Ovary (tissue), 10 donors: ENCODE measurements around the gene SUCLA2. TPM values are rescaled to one million over a fixed set of nuclear protein-coding genes. Genes with fewer than 3 reads are reported as not detected.

Experiments
- DNase-seq, 5 donors: peaks; one replicate each; pipeline ENCODE4 v3.0.0-alpha.2; 2019 to 2020
- H3K27ac ChIP-seq, 2 donors: fragments of 200-600 bp; one replicate each; pipeline versions ENCODE4 v1.5.1 to v1.8.0; 2019 to 2022
- H3K27me3 ChIP-seq: fragments of 200-600 bp; one replicate; pipeline ENCODE4 v1.8.0; 2022
- H3K36me3 ChIP-seq: fragments of 200-600 bp; sonication (generic); one replicate; pipeline ENCODE4 v1.5.1; 2019
- H3K4me1 ChIP-seq: one replicate; pipeline ENCODE4 v1.8.1; 2013; ENCODE audit warnings: mild to moderate bottlenecking, moderate library complexity; ENCODE audit not compliant: insufficient read depth
- H3K4me3 ChIP-seq: fragments of 200-600 bp; sonication (generic); one replicate; pipeline ENCODE4 v1.5.1; 2017
- H3K9me3 ChIP-seq, 2 donors: fragments of 200-600 bp in 1 of 2; sonication (generic) in 1 of 2; one replicate each; pipeline versions ENCODE4 v1.5.1 to v1.8.1; 2013 to 2019; ENCODE audit warnings: mild to moderate bottlenecking in 1 of 2, moderate library complexity in 1 of 2
- CTCF ChIP-seq, 3 donors: fragments of 450-650 bp in 2 of 3; fragments of 200-600 bp in 1 of 3; IDR thresholded peaks; one replicate each; pipeline versions ENCODE4 v1.5.1 to v1.8.0; 2016 to 2022; ENCODE audit warnings: antibody characterized with exemption in 3 of 3, mild to moderate bottlenecking in 1 of 3
- EP300 ChIP-seq: sonication (generic); formaldehyde crosslinking; IDR thresholded peaks from one replicate; pipeline ENCODE4 v1.6.1; 2017; ENCODE audit warnings: antibody characterized with exemption
- POLR2A ChIP-seq: fragments of 450-650 bp; IDR thresholded peaks from one replicate; pipeline ENCODE4 v1.6.1; 2017; ENCODE audit warnings: antibody characterized with exemption, mild to moderate bottlenecking, moderate library complexity
- WGBS, 3 donors: extraction: QIAGEN DNeasy Blood & Tissue Kit in 1 of 3; methylation state at CpG; one replicate each; pipeline versions ENCODE4 v1.1.5 to v1.1.7; 2013 to 2017; 5-methylcytosine and 5-hydroxymethylcytosine counted together
- intact Hi-C, 4 donors: fragments of 100-400 bp; cut with DNase I; formaldehyde crosslinking; loops; one replicate each; pipeline versions ENCODE4 v1.11.0 to v1.15.1; 2022 to 2023
- long read RNA-seq, 3 donors: library from polyadenylated mRNA in 2 of 3; unstranded in 2 of 3; transcript quantifications; one replicate each; pipeline ENCODE4 v2.0.0 and lab custom pipeline, GENCODE V29; 2021 to 2026
- polyA plus RNA-seq, 2 donors: library from polyadenylated mRNA; stranded (reverse); fragments of 200-250 nt in 1 of 2; fragments of 350-450 nt in 1 of 2; fragmentation: Illumina TruSeq in 1 of 2; extraction: RNeasy Lipid Tissue Mini Kit (QIAGEN cat#74804) in 1 of 2; gene quantifications; one replicate each; pipeline ENCODE4 v1.2.3, GENCODE V29; 2013 to 2014
- total RNA-seq, 7 donors: library from RNA; depleted of rRNA in 2 of 7; stranded (reverse); fragments of >200 nt in 2 of 7; fragmentation: NEBNext Ultra II Directional in 3 of 7; extraction: Animal tissue kit (Norgen Biotek cat#: 25700) in 3 of 7; gene quantifications; one replicate each; pipeline versions ENCODE4 v1.1.0 to v1.2.4, GENCODE V29; 2016 to 2023
- donor health status: DM: no; HTN: no; CAD: no; lungs with moderate emphysema.
- donor health status: DM: no; HTN: no; CAD: no.
- donor health status: Bipolar disorder and iron deficiency.
- donor health status: DM: yes; HTN: yes; CAD: no.
- donor health status: DM: no; HTN: no; CAD: no.
- donor health status: DM: yes; HTN: yes; CAD: no.

Gene SUCLA2
- total RNA-seq (10 to 100 TPM; 26.3 to 43.8 (median 37.3) TPM), polyA plus RNA-seq (10 to 100 TPM; 32.7 to 35.3 TPM)
- long read RNA-seq, donor 1, transcript SUCLA2-219 (11 exons, 2,111 nt), result major isoform, 262 of 293 reads
- long read RNA-seq, donor 1, partial matches to known transcripts, result 4 of 293 reads
- long read RNA-seq, donor 1, other reads (novel, unspliced or antisense), result 25 of 293 reads
- long read RNA-seq, donor 2, transcript SUCLA2-219 (11 exons, 2,111 nt), result major isoform, 19 of 156 reads
- long read RNA-seq, donor 2, partial matches to known transcripts, result 136 of 156 reads
- long read RNA-seq, donor 2, other reads (novel, unspliced or antisense), result 0 of 156 reads
- long read RNA-seq, donor 3, transcript SUCLA2-219 (11 exons, 2,111 nt), result major isoform, 80 of 92 reads
- long read RNA-seq, donor 3, partial matches to known transcripts, result 3 of 92 reads
- long read RNA-seq, donor 3, other reads (novel, unspliced or antisense), result 7 of 92 reads

GRCh38 chr13:48001114-48001881 is at the start of gene SUCLA2:
TSS of gene SUCLA2 (minus strand) at chr13:48001273. CDS start at chr13:48001269, 4 bp downstream.
- Histone ChIP-seq H3K27me3 (no peaks in the 10 kb centered on the region), H3K27ac (peak within 1 kb of the TSS; percentile 72 to 85), H3K36me3 (no peaks in the 10 kb centered on the region), H3K4me3 (peak within 1 kb of the TSS; percentile 93), H3K4me1 (peaks cover 4% of the 10 kb centered on the region), H3K9me3 (no peaks in the 10 kb centered on the region)
- intact Hi-C loops, result no loop called here
- WGBS, 3 donors, result 1 to 3% (median 2%) methylated on average over 40 to 52 of the region's 52 CpGs
- DNase-seq, result peak; percentile 84 to 93 (median 89)
- TF ChIP-seq POLR2A (no peak), CTCF (IDR thresholded peaks at IDR 0.05) (no peak)

- intact Hi-C loops, result no loop called here
- Histone ChIP-seq H3K4me3 (no peak overlapping the region), H3K9me3 (no peaks in the 10 kb centered on the region), H3K27ac (no peak overlapping the region), H3K4me1 (no peaks in the 10 kb centered on the region), H3K27me3 (no peaks in the 10 kb centered on the region), H3K36me3 (no peaks in the 10 kb centered on the region)
- no peak for DNase-seq
- 87 to 93% (median 89%) methylated on average over 3 of the region's 3 CpGs for WGBS, 3 donors
- TF ChIP-seq POLR2A, result no peak
- TF ChIP-seq CTCF (IDR thresholded peaks at IDR 0.05), result no peak
- TF ChIP-seq EP300, result no peak
These were observed 49.5 kb upstream of the SUCLA2 start for GRCh38 chr13:48050550-48050949.

- no peaks in the 10 kb centered on the region for H3K9me3 ChIP-seq
- TF ChIP-seq POLR2A, result no peak
- no peak for TF ChIP-seq CTCF (IDR thresholded peaks at IDR 0.05)
- TF ChIP-seq EP300, result no peak
- no peaks in the 10 kb centered on the region for H3K27me3 ChIP-seq
- H3K36me3 ChIP-seq, result no peaks in the 10 kb centered on the region
- H3K27ac ChIP-seq, result no peak overlapping the region
- no peaks in the 10 kb centered on the region for H3K4me1 ChIP-seq
- intact Hi-C loops, result no loop called here
- no peak overlapping the region for H3K4me3 ChIP-seq
- DNase-seq, result no peak
These were observed 42.9 kb upstream of the SUCLA2 start for GRCh38 chr13:48043789-48044503.

DNA sequence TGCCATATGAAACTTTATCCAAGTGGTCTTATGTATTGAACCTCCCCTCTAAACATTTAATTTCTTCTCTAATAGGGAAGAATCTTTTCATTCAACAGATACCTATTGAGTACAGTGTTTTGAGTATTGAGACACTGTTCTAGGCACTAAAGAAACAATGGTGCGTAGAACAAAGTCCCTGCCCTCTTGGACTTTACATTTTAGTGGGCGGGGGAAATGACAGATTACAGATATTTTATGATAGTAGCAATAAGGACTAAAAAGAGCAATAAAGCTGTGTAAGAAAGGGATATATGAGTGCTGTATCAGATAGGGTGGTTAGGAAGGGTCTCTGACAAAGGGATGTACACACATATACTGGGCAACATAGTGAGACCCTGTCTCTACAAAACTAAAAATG is 41.8 kb upstream of the SUCLA2 start:
- no peaks in the 10 kb centered on the region for H3K36me3 ChIP-seq
- H3K4me1 ChIP-seq, result no peaks in the 10 kb centered on the region
- no peak for DNase-seq
- no peaks in the 10 kb centered on the region for H3K9me3 ChIP-seq
- no peaks in the 10 kb centered on the region for H3K27me3 ChIP-seq
- intact Hi-C loops, result no loop called here
- no peak overlapping the region for H3K27ac ChIP-seq
- no peak overlapping the region for H3K4me3 ChIP-seq
- WGBS, 3 donors, result 94 to 98% (median 96%) methylated on average over 2 of the region's 2 CpGs
- TF ChIP-seq POLR2A (no peak), EP300 (no peak), CTCF (IDR thresholded peaks at IDR 0.05) (no peak)
